Smooth muscle cell (in vitro differentiated cells): ENCODE measurements around the gene PDIA2. TPM values are rescaled to one million over a fixed set of nuclear protein-coding genes. Genes with fewer than 3 reads are reported as not detected.

ENCODE experiments used
- DNase-seq: peaks from one replicate; lab custom pipeline; 2025; ENCODE audit not compliant: unreplicated experiment; lab: John Stamatoyannopoulos, UW
- H2AFZ ChIP-seq: fragments of 200-600 bp; sonication (generic); 2 replicates; pipeline ENCODE4 v1.6.0; 2016; ENCODE audit warnings: antibody characterized with exemption, low read depth, mild to moderate bottlenecking
- H3F3A ChIP-seq: fragments of 200-600 bp; sonication (generic); 2 replicates; pipeline ENCODE4 v1.6.0; 2017; ENCODE audit warnings: antibody characterized with exemption, low read depth
- H3K27ac ChIP-seq: fragments of 200-600 bp; sonication (generic); 2 replicates; pipeline ENCODE4 v1.5.1; 2016; ENCODE audit warnings: low read depth, mild to moderate bottlenecking
- H3K27me3 ChIP-seq: fragments of 200-600 bp; sonication (generic); 2 replicates; pipeline ENCODE4 v1.6.1; 2016; ENCODE audit warnings: low read depth, mild to moderate bottlenecking
- H3K36me3 ChIP-seq: fragments of 200-600 bp; sonication (generic); 2 replicates; pipeline ENCODE4 v1.5.1; 2016; ENCODE audit warnings: low read depth
- H3K4me1 ChIP-seq: fragments of 200-600 bp; sonication (generic); 2 replicates; pipeline ENCODE4 v1.5.1; 2016; ENCODE audit warnings: low read depth
- H3K4me2 ChIP-seq: fragments of 200-600 bp; sonication (generic); 2 replicates; pipeline ENCODE4 v1.6.0; 2016; ENCODE audit warnings: mild to moderate bottlenecking
- H3K4me3 ChIP-seq: fragments of 200-600 bp; sonication (generic); 2 replicates; pipeline ENCODE4 v1.5.1; 2016; ENCODE audit warnings: mild to moderate bottlenecking
- H3K79me2 ChIP-seq: fragments of 200-600 bp; sonication (generic); 2 replicates; pipeline ENCODE4 v1.6.0; 2016; ENCODE audit warnings: low read depth, mild to moderate bottlenecking
- H3K9ac ChIP-seq: fragments of 200-600 bp; sonication (generic); 2 replicates; pipeline ENCODE4 v1.6.0; 2016; ENCODE audit warnings: low read depth
- H3K9me3 ChIP-seq: fragments of 200-600 bp; sonication (generic); replicated peaks from 2 replicates; pipeline ENCODE4 v1.5.1; 2016; ENCODE audit warnings: low read depth
- H4K20me1 ChIP-seq: fragments of 200-600 bp; sonication (generic); 2 replicates; pipeline ENCODE4 v1.6.0; 2016; ENCODE audit warnings: low read depth
- WGBS: methylation state at CpG from one replicate; pipeline ENCODE4 v1.1.7; 2016; ENCODE audit warnings: low lambda C conversion rate; 5-methylcytosine and 5-hydroxymethylcytosine counted together
- polyA plus RNA-seq: library from polyadenylated mRNA; unstranded; fragments of >200 nt; fragmentation: Nextera tagmentation; extraction: Ambion mirVana; gene quantifications from 2 replicates; pipeline ENCODE4 v1.2.1, GENCODE V29; 2016
- total RNA-seq: library from RNA; depleted of rRNA; stranded (reverse); fragments of >200 nt; gene quantifications from 2 replicates; pipeline ENCODE4 v1.2.3, GENCODE V29; 2014
- TF ChIP-seq, protein P1 (sequence below): fragments of 200-600 bp; sonication (generic); IDR thresholded peaks from 2 replicates; pipeline ENCODE4 v1.5.1; 2017; ENCODE audit warnings: borderline replicate concordance, mild to moderate bottlenecking, antibody characterized with exemption; ENCODE audit not compliant: insufficient read depth, poor library complexity, severe bottlenecking

PDIA2 gene, protein sequence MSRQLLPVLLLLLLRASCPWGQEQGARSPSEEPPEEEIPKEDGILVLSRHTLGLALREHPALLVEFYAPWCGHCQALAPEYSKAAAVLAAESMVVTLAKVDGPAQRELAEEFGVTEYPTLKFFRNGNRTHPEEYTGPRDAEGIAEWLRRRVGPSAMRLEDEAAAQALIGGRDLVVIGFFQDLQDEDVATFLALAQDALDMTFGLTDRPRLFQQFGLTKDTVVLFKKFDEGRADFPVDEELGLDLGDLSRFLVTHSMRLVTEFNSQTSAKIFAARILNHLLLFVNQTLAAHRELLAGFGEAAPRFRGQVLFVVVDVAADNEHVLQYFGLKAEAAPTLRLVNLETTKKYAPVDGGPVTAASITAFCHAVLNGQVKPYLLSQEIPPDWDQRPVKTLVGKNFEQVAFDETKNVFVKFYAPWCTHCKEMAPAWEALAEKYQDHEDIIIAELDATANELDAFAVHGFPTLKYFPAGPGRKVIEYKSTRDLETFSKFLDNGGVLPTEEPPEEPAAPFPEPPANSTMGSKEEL
- total RNA-seq (0.18 TPM in 1 of 2 replicates, not detected in the other), polyA plus RNA-seq (0.43 and 0.86 TPM in 2 replicates)

DNA sequence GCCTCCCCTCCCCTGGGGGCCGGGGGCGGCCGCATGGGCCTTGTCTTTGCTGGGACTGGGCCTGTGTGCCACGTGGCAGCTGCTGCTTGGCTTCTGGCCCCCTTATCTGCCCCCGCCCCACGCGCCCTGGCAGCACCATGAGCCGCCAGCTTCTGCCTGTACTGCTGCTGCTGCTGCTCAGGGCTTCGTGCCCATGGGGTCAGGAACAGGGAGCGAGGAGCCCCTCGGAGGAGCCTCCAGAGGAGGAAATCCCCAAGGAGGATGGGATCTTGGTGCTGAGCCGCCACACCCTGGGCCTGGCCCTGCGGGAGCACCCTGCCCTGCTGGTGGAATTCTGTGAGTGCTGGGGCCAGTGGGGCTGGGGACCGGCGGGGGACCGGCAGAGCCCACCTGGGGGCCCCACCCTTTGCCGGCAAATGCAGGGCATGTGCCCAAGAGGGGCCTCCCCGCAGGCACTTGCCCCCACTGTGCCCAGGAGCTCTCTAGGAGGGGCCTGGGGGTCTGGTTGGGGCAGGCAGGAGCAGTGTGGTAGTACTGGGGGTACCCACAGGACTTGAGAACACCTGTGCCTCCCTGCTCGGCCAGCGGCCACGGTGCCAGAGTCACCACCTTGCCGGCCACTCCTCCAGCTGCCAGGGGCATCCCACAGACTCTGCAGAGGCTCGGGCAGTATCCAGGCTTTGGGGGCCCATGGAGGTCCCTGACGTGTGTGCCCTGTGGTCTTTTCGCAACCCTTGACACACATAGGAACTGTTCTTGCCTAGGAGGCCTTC, at the start of gene PDIA2:
Gene PDIA2 (plus strand): TSS at position 132 of the 773 bp plus-strand sequence. CDS start 6 bp downstream, at position 138.
- no peak within 1 kb of the TSS for H3K4me3 ChIP-seq
- no peaks in the 10 kb centered on the region for H3K4me1 ChIP-seq
- no peak within 1 kb of the TSS for H3K27ac ChIP-seq
- no peak for DNase-seq
- H3F3A ChIP-seq: no peaks in the 10 kb centered on the region
- H3K36me3 ChIP-seq: no peaks in the 10 kb centered on the region
- peaks cover 28% of the 10 kb centered on the region for H3K27me3 ChIP-seq
- H3K9ac ChIP-seq: no peak within 1 kb of the TSS
- WGBS: 90% methylated on average over 19 of the region's 25 CpGs
- no peaks in the 10 kb centered on the region for H4K20me1 ChIP-seq
- H3K4me2 ChIP-seq: no peak within 1 kb of the TSS
- no peaks in the 10 kb centered on the region for H3K9me3 ChIP-seq
- H2AFZ ChIP-seq: no peak within 1 kb of the TSS
- TF ChIP-seq, protein P1, sequence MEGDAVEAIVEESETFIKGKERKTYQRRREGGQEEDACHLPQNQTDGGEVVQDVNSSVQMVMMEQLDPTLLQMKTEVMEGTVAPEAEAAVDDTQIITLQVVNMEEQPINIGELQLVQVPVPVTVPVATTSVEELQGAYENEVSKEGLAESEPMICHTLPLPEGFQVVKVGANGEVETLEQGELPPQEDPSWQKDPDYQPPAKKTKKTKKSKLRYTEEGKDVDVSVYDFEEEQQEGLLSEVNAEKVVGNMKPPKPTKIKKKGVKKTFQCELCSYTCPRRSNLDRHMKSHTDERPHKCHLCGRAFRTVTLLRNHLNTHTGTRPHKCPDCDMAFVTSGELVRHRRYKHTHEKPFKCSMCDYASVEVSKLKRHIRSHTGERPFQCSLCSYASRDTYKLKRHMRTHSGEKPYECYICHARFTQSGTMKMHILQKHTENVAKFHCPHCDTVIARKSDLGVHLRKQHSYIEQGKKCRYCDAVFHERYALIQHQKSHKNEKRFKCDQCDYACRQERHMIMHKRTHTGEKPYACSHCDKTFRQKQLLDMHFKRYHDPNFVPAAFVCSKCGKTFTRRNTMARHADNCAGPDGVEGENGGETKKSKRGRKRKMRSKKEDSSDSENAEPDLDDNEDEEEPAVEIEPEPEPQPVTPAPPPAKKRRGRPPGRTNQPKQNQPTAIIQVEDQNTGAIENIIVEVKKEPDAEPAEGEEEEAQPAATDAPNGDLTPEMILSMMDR: no peak
- H3K79me2 ChIP-seq: no peaks in the 10 kb centered on the region

DNA sequence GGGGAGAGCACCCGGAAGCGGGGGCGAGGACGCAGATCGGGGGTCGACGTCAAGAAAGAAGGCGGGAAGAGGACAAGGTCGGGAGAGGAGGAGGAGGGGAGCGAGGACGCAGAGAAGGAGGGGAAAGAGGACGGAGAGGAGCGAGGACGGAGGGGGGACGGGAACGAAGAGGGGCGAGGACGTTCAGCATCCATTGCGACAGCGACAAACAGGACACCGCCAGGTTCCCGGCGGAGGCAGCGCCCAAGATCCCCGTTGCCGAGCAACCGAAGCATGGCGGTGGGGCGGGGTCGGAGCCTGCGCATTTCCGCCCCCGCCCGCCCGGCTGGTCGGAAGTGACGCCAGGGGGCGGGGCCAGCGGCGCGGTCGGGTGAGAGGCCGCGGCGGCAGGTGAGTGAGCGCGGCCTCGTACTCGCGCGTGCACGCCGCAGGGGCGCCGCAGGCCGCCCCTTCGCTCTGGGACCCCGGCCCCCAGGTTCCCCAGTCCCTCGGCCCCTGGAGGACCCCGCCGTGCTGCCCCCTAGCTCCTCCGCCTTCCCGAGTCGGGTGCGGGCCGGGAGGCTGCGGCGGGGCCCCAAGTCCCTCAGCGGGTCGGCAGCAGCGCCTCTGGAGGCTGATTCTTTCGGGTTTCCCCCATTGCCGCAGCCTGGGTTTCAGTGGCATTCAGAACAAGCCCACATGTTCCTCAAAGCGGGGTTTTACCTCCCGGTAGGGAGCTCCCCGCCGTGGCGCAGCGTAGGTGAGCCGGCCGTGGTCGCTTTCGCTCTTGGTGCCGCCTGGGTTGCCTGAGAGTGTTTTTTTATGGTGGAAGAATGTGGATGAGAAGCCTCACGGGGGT, 48.3 kb upstream of the PDIA2 start, which contains the start of gene FAM234A:
Gene FAM234A (plus strand): TSS at position 354 of the 838 bp plus-strand sequence. CDS start 19,593 bp downstream, outside the sequence.
- Histone ChIP-seq H4K20me1 (peaks cover 2% of the 10 kb centered on the region), H3K9ac (peak within 1 kb of the TSS; percentile 95), H3K4me3 (peak within 1 kb of the TSS; percentile 92), H3K36me3 (no peaks in the 10 kb centered on the region), H3K27ac (peak within 1 kb of the TSS; percentile 99), H3K27me3 (no peaks in the 10 kb centered on the region), H3K9me3 (no peaks in the 10 kb centered on the region), H3K79me2 (peaks cover 27% of the 10 kb centered on the region), H3K4me2 (peak within 1 kb of the TSS; percentile 95), H3K4me1 (no peaks in the 10 kb centered on the region), H2AFZ (peak within 1 kb of the TSS; percentile 92), H3F3A (peaks cover 4% of the 10 kb centered on the region)
- TF ChIP-seq, protein P1: peak; percentile 25
- peak; percentile 77 for DNase-seq
- 2% methylated on average over 43 of the region's 85 CpGs for WGBS

DNA sequence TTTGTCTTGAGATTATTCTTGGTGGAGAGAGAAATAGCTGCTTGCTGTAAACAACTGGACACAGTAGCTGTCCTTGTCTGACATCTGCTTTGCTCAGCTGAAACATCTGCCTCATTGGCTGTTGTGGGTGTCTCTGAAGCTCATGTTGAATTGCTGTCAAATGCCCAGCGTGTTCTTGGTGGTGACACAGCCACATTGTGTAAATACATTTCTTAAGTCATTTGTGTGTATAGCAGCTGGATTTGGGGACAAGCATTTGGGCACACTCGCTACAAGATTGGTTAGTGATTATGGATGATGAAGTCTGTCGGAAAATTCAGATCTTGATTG, 43.1 kb upstream of the PDIA2 start:
- Histone ChIP-seq H3K9ac (no peak overlapping the region), H3K27me3 (no peaks in the 10 kb centered on the region), H3K27ac (no peak overlapping the region), H3K9me3 (no peaks in the 10 kb centered on the region), H3K36me3 (no peaks in the 10 kb centered on the region), H3K4me1 (no peaks in the 10 kb centered on the region), H2AFZ (no peak overlapping the region), H3K79me2 (peaks cover 45% of the 10 kb centered on the region), H4K20me1 (peaks cover 30% of the 10 kb centered on the region), H3K4me3 (no peak overlapping the region), H3F3A (peaks cover 3% of the 10 kb centered on the region), H3K4me2 (no peak overlapping the region)
- WGBS: 48% methylated on average over 3 of the region's 3 CpGs
- no peak for DNase-seq
- TF ChIP-seq, protein P1: no peak
